SHP77 (cell line): Measurements from ENCODE around the gene CALR3.
"Not testable (repeated sequence)": the region's sequence is repeated elsewhere in the genome, so short reads cannot be mapped to it uniquely, and the experiment has no call there.

Experiments
- DNase-seq, 2 experiments: peaks; one replicate each; lab custom pipeline; 2025; lab: John Stamatoyannopoulos, UW

CALR3 gene

DNA sequence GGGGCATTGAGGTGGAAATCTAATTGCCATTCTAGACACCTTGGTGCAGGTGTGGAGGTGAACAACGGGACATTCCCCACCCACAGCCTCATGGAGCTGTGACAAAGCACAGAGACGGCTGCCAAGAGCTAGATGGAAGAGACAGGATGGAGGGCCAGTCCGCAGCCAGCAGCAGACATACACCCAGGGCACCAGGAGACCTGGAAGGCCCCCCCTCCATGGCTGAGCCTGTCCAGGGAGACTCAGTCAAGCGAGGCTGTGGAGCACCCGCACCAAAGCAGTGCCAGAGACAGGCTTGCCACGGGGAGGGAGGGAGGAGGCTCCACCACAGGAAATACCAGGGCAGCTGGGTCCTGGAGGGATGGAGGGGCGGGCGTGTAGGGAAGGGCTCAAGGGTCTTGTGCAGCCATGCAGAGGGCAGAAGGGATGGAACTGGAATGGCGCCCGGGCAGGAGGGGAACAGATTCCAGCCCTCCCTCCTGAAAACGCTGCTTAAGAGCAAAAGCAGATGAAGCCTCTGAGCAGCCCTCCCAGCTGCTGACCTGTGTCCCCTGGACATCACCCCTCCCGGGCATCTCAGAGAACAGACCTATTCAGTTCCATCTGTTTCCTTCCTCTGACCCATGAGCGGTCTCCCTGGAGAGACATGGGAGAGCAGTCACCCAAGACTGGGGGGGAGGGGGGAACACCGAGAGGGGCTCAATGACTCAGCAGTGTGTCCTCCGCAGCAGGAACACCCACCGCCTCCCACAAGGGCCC is 38.6 kb downstream of the CALR3 start:
- DNase-seq: peak; percentile 65 to 78

- DNase-seq: no peak
Observed at GRCh38 chr19:16456652-16457194, 39.2 kb downstream of the CALR3 start.

GRCh38 chr19:16455489-16455888 is 40.5 kb downstream of the CALR3 start:
- DNase-seq: no peak

DNA sequence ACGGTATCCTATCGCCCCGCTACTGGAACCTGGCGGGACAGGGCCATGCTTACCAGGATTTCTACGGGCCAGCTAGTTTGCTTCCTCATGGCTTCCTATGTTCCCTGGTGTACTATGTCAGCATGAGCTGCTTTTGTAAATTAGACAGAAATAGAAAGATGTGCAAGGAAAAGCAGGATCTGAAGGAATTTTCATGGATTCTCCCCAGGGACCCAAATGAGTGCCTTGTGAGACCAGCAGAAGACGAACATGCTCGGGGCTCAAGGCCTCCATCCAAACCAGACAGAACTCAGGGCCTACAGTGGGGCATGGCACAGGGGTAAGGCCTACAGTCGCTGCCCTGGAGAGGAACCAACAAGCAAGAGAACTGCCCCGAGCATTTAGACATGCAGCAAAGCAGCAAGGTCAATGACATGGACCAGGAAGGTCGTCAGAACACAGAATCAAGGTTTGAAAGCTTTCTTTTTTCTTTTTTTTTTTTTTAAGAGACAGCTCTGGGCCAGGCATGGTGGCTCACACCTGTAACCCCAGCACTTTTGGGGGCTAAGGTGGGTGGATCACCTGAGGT is 41.5 kb downstream of the CALR3 start:
- DNase-seq: no peak

- DNase-seq: no peak
Observed at GRCh38 chr19:16452325-16452724, 43.6 kb downstream of the CALR3 start.

- DNase-seq: no peak
Observed at GRCh38 chr19:16449330-16449961, 46.5 kb downstream of the CALR3 start.

GRCh38 chr19:16448872-16449271 is 47.1 kb downstream of the CALR3 start:
- DNase-seq: not testable (repeated sequence)

DNA sequence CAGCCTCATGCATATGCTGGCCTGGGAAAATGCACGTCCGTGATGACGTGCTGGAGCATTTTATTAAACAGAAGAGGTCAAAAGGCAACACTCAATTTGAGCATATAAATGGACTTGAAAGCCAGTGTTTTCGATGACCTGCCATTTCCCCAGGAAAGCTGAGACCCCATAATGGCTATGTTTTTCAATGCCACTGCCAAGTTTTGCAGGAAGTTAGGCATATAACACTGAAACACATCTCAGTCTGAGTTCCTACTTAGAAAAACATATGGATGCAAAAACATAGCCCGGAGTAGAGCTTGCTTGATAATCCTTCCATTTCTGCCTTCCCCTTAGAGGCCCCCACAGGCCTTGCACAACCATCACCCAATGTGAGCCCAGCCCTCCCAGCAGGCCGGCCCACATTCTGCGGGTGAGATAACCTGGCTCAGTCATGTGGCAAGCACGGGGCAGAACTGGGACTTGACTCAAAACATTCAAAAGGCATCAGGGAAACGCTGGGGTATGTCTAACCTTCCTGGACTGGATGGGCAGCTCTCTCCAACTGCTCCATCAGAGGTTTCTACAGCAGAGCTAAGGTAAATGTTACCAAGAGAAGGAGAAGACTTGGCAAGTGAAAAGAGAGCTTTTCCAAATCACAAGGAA is 49.1 kb downstream of the CALR3 start:
- no peak for DNase-seq

DNA sequence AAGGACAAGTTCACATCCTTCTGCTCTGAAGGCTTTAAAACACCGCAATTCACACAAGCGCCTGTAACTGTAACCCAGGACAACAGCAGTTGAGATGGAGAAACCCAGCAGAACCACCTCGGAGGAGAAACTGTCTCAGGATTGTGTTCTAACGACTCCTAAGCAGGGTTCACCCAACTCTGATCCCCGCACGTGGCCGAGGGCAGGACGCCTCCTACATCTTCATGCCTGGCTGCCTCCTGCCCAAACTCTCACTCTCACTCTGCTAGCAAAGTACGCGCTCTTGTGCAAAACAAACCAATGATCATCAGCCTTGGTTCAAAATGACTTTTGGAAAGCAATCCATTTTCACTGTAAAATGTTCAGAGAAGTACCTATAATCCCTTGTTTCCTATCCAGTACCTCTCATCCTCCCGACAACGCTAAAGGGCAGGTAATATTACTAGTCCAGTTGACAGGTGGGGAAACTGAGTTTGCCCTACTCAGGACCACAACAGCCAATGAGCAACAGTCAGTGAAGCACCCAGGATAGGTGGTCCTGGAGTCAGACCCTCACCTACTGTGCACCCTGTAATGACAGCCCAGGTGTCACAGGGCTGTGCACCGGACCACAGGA is 49.8 kb downstream of the CALR3 start:
- DNase-seq: no peak

DNA sequence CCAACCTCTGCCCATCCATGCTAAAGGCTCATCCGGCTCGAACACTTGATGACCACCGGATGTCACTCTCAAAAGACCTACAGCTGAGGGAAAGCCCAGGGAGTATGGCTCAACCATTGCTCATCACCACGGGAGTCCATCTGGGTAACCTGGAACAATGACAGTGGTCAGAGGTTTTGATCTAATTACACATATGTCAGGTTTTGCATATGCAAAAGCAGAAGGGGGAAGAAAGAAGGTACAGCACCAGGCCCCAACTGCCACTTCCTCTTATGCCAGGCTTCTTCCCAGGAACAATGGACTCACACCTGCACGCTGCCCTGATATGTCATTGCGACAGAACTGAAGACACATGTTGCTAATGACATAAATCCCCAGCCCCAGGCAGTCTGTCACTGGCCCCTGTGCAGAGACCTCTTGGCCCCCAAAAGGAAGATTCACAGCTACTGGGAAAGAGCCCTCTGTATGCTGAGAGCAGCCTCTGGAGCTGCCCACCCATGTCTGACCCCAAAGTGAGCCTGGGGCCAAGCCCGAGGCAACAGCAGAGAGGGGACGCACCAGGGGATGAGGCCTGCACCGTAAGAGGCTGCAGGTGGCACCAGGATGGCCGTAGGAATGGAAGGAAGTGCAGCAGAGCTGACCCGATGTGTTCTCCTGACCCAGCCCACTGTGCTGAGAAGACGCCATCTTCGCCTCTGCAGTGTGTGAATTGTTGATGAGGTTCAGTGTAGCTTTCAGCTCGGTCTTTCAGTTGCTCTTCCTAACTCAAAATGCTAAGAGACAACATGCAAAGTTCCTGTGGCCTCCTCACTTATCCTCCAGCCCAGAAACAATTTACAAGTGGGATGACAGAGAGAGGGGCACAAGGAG is 50.5 kb downstream of the CALR3 start:
- DNase-seq: no peak

DNA sequence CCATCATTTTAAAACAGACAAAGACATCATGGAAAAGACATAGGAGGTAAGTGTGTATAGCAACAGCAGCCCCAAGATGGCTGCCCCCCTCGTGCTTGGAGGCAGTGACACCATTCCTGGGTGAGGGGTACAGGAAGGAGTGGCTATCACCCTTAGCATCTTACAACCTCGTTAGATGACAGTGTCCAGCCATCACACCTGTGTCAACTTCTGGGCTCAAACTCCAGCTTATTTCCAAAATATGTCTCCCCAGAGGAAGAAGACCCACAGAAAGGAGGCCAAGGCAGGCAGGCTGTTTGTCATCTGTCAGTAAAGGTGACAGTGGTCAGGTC is 51.7 kb downstream of the CALR3 start:
- DNase-seq: no peak

- peak; percentile 40 for DNase-seq
Observed at GRCh38 chr19:16442386-16443276, 53.3 kb downstream of the CALR3 start.

GRCh38 chr19:16441661-16442162 is 54.3 kb downstream of the CALR3 start:
- DNase-seq: peak; percentile 24 to 54

DNA sequence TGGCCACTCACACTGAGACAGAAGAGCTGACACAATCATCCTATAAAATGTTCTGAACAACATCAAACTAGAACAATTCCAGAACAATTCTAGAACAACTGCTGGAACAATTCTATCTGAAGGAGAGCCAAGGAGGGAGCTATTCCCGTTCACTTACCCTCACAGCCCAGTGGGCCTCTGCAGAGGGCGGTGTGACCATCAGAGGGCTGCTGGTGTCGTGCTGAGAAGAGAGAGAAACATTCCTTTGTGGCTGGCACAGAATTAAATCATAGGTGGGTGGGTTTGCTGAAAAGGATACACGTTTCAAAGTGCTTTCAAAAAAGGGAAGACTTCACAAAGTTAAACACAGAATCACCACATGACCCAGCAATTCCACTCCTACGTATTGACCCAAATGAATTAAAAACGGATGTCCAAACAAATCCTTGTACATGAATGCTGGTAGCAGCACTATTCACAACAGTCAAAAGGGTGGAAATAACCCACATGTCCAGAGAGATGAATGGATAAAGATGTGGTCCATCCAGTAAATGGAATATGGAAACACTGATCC is 59.1 kb downstream of the CALR3 start:
- DNase-seq: no peak

- no peak for DNase-seq
Observed at GRCh38 chr19:16435999-16436650, 59.8 kb downstream of the CALR3 start.

- no peak for DNase-seq
Observed at GRCh38 chr19:16435238-16435917, 60.6 kb downstream of the CALR3 start.

GRCh38 chr19:16433986-16434385 is 62.0 kb downstream of the CALR3 start:
- no peak for DNase-seq

DNA sequence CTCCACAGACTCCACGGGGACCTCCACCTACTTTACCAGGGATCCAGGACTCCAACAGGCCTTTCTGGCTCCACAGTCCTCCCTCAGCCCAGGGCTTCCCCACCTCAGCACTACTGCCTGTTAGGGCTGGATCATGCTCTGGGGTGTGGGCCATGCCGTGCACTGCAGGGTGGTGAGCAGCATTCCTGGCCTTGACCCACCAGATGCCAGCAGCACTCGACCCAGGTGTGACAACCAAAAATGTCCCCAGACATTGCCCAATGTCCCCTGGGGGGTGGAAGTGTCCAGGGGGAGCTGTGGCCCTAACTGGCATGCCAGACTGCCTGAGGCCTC is 66.2 kb downstream of the CALR3 start:
- no peak for DNase-seq
